GM12873 (cell line): ENCODE results near the gene CEP128.

Source experiments
- CTCF ChIP-seq: IDR thresholded peaks from 2 replicates; pipeline ENCODE4 v1.5.1; 2012; ENCODE audit warnings: low read depth, mild to moderate bottlenecking, moderate library complexity, low read length, control low read depth; ENCODE audit not compliant: insufficient read depth; ENCODE audit errors: missing control alignments

CEP128 gene

GRCh38 chr14:80941241-80942185 is at the start of gene CEP128:
Gene CEP128 (minus strand): TSS chr14:80941738.
- TF ChIP-seq CTCF = no peak

DNA sequence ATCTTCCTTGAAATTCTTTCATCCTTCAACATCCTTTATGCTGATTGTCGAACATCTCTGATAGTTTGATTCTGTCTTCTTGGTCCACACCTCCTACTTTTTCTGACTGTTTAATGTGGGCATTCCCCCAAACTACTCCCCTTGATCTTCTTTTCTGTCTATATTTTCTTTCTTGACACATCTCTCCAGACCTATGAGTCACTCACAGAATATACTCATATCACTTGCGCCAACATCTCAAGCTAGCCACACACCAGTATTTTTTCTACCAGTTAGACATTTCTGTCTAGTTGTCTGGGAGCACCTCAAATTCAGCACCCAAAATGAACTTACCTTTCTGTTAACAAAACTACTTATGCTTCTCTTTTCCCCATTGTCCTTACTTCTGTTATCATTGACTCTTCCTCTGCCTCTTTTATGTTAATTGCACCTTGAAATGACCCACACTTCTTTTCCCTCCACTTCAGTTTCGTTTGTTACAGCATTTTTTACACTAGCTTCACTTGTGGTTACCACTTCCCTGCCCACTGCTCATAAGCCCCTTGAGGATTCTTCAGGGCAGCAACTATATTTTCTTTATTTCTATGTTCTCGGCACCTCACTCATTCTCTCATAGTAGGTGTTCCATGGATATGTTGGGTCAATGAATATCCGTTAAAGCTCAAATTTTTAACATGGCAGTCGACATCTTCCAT is 47.3 kb upstream of the CEP128 start:
- TF ChIP-seq CTCF = no peak

- TF ChIP-seq CTCF = no peak
Measured at GRCh38 chr14:80988192-80988591, 46.7 kb upstream of the CEP128 start.

DNA sequence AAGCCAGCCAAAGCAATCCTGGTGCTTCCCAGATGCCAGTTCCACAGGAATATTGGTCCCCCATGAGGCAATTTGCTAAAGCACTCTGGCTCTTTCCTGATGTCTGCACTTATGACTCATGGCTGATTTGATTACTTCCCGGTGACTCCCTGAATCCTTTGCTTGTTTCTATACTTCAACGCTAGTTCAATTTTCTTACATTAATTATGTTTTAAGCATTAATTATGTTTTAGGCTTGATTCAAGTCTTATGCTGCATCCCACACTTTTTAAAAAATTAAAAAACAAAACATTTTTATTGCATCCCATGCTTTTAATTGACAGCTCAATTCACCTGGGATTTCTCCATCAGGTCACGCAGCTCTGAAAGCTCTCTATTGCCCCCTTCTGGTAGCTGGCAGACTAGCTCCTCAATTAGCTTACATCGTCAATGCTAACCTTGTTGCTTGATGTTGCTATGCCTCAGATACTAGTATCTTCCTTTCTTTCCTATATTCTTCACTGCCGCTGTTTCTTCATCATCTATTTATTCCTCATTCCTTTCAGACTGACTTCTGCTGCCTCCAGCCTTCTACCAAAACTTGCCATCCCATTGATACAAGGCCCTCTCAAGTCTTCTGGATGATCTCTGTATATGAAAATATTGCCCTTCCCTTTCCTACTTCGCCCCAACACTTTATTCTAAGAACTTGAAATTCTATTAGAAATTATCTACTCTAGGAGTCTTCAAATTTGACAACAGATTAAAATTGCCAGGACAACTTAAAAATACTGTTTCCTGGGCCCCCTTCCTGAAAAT is 45.9 kb upstream of the CEP128 start:
- TF ChIP-seq CTCF = peak; percentile 91

DNA sequence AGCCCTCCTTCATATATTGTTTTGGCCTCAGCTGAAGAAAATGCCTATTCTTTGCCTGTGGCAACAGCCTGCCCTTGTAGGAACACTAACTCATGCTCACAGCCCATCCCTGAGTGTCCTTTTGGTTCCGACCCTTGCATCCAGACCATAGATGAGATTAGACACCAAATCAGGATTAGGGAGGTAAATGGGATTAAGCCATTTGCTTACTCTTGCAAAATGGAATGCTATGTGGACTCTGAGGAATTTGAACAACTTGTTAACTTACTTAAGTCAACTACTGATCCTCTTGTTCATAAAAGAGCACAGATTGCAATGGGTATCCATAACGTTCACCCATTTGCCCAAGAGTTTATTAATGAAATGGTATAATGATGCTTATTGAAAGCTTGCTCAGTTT is 41.2 kb upstream of the CEP128 start:
- no peak for TF ChIP-seq CTCF

DNA sequence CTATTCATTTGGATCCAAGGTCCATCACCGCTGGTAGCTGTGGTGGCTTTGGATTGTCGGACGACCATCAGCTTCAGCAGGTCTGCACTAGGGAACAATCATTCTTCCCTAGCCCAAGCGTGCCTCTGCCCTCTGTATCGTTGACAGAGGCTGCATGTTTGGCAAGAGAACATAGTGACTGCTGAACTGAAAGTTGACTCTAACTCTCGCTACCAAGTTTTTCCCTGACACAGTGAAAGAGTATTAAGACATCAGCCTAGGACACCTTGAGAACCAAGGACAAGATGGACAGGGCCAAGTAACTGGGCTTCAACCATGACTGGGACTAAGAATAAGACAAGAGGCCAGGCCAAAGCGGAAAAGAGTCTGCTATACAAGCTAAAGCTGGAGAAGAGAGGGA is 40.1 kb upstream of the CEP128 start:
- TF ChIP-seq CTCF = no peak
